Measurements from ENCODE around the gene TAS2R60.
"Not testable (repeated sequence)": the region's sequence is repeated elsewhere in the genome, so short reads cannot be mapped to it uniquely, and the experiment has no call there.

TAS2R60 gene, protein sequence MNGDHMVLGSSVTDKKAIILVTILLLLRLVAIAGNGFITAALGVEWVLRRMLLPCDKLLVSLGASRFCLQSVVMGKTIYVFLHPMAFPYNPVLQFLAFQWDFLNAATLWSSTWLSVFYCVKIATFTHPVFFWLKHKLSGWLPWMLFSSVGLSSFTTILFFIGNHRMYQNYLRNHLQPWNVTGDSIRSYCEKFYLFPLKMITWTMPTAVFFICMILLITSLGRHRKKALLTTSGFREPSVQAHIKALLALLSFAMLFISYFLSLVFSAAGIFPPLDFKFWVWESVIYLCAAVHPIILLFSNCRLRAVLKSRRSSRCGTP

DNA sequence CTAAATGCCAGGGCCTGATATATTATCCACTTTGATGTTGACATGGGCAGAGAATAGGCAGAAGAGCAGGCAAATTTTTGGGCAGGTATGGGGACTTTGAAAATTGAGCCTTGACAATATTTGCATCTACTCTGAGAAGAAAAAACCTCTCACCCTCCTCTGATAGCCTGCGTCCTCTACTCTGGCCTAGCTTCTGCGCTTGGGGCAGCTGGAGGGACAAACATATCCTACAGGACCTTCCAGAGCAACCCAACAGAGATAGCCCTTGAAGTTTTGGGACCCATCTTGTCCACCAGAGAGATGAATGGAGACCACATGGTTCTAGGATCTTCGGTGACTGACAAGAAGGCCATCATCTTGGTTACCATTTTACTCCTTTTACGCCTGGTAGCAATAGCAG is at the start of gene TAS2R60:
TSS of gene TAS2R60 (plus strand) at position 301 of the 400 bp plus-strand sequence. CDS start at position 301, 0 bp downstream.
- DNase-seq (ENCODE audit: extremely low read depth in 1 of 2, low read depth in 1 of 2) = no peak

DNA sequence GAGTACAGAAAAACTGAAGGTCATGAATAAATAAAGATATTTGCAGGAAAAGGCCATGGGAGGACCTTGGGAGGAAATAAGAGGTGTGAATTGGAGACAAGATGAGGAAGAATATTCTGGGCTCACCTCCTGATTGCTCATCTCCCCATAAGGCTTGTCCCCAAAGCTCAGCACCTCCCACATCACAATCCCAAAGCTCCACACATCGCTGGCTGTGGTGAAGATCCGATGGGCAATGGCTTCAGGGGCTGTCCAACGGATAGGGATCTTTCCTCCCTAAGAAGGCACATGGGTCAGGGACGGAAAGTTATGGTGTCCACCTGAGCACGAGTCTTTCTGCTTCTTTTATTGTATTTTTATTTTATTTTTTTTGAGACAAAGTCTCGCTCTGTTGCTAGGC is 49.2 kb upstream of the TAS2R60 start:
- no peak for DNase-seq (ENCODE audit: extremely low read depth in 1 of 2, low read depth in 1 of 2)

GRCh38 chr7:143394777-143395176 is 48.5 kb upstream of the TAS2R60 start:
- no peak for DNase-seq (ENCODE audit: extremely low read depth in 1 of 2, low read depth in 1 of 2)

GRCh38 chr7:143395187-143396149 is 47.8 kb upstream of the TAS2R60 start:
- DNase-seq (ENCODE audit: extremely low read depth in 1 of 2, low read depth in 1 of 2) = no peak

DNA sequence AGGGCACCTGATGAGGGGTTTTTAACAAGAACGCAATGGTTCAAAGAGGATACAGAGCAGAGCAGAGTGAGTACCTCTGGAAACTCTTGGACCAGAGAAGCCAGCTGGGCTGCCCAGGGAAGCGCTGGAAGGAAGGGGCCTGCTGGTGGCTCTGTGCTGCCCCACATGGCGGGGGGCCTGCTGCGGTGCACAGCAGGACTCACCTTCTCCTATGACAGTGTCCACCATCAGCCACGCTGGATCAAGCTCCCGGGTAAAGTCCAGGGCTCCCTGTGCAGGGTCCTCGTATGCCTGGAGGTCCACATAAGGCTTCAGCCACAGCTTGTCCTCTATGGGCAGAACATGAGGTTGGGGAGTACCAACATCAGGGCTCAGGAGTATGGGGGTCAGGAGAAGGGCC is 47.1 kb upstream of the TAS2R60 start:
- no peak for DNase-seq (ENCODE audit: extremely low read depth in 1 of 2, low read depth in 1 of 2)

- DNase-seq (ENCODE audit: extremely low read depth in 1 of 2, low read depth in 1 of 2) = no peak
Observed at GRCh38 chr7:143396625-143397556, 46.4 kb upstream of the TAS2R60 start.

DNA sequence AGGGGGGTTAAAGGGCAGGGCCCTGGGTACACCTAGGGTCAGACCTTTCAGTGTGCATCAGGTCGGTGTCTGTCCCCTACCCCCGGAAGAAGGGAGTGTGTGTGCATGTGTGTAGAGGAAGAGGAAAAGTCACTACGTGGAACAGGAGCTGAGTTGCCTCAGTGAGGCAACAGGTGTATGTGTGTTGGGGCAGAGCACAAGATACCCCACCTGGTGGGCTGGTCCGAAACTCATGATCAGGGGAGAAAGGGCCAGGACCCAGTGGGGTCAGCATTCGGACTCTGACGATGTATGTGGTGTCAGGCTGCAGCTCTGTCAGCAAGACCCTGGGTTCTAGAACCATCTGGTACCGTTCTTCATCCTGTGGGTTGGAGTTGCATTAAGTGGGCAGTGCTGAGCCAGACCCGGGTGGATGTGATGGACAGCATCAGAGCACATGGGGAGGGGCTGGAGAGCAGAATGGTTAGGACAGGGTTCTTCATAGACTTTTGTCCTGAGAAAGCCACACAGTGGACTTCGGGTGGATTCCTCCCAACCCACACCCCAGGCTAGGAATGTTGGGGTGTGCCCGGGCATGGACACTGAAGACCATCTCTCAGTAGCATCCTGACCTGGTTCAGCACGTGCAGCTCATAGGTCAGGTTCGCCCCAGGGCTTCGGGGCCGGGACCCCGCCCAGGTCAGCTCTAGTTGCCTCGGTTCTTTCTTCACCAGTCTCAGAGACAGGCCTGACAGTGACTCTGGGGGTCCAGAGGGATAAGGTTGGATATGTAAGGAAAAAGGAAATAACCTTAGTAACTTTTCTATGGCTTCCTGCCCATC is 45.3 kb upstream of the TAS2R60 start:
- DNase-seq (ENCODE audit: extremely low read depth in 1 of 2, low read depth in 1 of 2) = no peak

DNA sequence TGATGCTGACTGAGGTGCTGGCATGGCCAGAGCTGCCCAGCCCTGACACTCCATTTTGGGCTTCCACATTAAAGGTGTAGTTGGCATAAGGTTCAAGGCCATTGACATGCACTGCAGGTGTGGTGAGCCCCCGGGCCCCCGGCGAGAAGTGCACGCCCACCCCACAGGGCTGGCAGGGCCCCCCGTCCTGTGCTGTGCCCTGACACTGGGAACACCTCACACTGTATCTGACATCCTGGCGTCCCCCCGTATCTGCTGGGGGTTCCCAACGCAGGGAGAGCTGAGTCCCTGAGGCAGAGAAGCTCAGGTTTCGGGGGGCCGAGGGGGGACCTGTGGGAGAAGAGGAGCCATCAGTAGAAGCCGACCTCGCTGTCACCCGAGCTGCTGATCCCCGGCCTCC is 44.6 kb upstream of the TAS2R60 start:
- DNase-seq (ENCODE audit: extremely low read depth in 1 of 2, low read depth in 1 of 2) = no peak

GRCh38 chr7:143399151-143399550 is 44.1 kb upstream of the TAS2R60 start:
- no peak for DNase-seq (ENCODE audit: extremely low read depth in 1 of 2, low read depth in 1 of 2)

DNA sequence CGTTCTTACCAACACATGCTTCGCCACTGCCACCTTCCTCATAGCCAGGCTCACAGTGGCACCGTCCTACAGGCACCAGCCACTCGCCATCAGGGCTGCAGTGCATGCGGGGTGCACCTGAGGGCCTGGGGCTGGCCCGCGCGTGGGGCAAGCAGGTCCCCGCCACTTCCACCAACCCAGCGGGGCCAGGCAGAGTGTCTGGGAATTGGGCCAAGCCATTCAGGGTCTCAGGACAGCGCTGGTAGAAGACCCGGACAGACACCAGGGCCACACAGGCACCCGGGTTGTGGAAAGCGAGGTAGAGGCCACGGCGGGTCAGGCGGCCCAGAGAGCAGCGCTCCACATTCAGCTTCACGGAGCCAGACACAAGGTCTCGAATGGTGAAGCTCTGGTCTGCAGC is 43.6 kb upstream of the TAS2R60 start:
- DNase-seq (ENCODE audit: extremely low read depth in 1 of 2, low read depth in 1 of 2) = no peak

DNA sequence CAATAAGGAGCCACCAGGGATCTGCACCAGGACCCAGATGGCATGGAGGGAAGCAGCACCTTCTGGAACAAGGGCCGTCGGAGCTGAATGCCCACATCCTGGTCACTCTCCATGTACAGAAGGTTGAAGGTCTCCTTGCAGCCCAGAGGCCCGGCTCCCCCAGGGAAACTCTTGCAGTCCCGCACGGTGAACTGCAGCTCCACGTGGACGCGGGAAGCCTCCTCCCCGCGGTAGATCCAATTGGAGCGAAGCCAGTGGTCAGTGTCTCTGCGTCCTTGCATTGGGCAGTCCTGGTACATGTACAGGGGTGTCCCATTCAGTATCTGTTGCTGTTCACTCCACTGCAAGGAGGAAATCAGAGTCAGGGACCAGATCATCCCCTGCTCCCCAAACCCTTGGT is 42.0 kb upstream of the TAS2R60 start:
- DNase-seq (ENCODE audit: extremely low read depth in 1 of 2, low read depth in 1 of 2) = no peak

DNA sequence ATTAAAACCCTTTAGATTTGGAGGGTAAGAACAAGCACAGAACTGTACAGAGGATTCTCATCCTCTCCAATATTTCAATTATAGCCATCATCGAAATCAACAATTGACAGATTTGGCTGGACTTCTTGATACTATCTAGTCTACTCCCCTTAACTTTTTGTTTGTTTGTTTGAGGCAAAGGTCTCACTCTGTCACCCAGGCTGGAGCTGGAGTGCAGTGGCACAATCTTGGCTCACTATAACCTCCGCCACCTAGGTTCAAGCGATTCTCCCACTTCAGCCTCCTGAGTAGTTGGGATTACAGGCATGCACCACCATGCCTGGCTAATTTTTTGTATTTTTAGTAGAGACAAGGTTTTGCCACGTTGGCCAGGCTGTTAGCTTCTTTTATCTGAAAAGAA is 41.0 kb upstream of the TAS2R60 start:
- DNase-seq (ENCODE audit: extremely low read depth in 1 of 2, low read depth in 1 of 2) = not testable (repeated sequence)

DNA sequence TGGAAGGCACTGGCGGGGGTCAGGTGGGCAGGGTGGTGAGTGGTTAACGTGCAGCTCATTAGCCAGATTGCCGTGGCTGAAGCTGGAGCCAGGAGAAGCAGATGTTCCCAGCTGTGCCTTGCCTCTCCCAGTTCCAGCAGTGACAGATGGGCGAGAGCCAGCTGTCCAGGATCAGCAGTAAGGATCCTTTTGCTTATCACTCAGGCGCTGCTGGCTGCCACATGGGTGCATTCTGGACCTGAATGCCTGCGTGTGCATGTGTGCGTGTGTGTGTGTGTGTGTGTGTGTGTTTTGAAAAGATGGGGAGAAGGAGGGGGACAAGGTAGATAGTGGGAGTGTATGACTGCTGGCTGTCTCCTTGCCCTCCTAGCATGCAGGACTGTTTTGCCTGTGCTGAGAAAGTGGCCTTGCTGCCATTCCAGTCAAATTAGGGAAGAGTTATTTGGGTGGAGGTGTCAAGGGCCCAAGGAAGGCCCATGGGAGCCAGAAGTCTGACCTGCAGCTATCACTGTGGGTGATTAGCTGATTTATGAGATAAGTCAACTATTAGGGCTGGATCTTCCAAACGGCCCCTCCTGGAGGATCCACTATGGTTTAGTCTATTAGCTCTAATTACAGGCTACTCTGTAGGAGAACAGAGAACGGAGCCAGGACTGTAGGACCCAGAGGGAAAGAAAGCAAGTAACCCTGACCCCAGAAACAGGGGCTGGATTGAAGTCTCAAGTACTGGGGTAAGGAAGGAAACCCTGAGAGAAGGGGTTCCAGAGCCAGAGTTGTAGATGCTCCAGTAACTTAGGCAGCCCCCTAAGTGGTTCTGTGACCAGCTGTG is 37.9 kb upstream of the TAS2R60 start:
- DNase-seq (ENCODE audit: extremely low read depth in 1 of 2, low read depth in 1 of 2) = no peak

GRCh38 chr7:143406002-143406357 is 37.3 kb upstream of the TAS2R60 start:
- no peak for DNase-seq (ENCODE audit: extremely low read depth in 1 of 2, low read depth in 1 of 2)

DNA sequence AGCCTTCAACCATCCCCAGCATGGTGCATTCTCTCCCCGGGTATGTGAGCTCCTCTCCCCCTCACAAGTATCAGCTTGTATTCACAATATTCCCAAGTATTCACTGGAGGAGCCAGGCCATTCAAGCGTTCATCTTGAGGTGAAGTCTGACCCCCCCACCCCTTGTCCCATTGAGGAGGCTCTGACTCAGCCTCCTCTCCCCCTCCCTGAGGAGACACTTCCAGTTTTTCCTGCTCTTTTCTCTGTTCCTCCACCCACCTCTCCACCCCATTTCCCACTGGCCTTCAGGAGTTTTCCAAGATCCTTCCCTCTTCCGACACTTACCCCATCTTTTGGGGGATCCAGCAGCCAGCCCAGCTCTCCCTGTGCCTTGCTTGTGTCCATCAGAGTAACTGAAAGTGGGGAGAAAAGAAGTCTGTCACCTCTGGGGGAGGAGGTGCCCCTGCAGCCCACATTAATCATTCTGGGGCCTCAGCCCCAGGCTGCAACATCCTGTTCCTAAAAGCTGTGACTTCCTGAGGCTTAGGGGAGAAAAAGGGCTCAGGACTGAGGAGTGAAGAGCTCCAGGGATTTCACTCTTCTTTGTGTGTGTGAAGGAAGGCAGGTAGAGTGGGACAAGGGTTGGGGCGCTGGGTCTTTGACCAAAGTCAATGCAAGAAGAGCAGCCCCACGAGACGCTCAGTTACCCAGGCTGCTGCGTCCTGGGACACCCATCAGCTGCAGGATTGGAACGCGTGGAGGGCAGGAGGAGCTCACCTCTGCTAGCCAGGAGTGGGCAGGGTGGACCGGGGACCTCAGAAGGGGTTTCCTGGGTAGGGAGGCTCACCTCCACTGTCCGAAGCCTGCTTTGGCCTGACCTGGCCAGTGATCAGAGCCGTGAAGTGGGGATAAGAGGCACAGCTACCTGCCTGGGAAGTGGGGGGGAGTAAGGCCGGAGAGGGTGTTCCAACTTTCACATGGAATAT is 35.7 kb upstream of the TAS2R60 start:
- no peak for DNase-seq (ENCODE audit: extremely low read depth in 1 of 2, low read depth in 1 of 2)

DNA sequence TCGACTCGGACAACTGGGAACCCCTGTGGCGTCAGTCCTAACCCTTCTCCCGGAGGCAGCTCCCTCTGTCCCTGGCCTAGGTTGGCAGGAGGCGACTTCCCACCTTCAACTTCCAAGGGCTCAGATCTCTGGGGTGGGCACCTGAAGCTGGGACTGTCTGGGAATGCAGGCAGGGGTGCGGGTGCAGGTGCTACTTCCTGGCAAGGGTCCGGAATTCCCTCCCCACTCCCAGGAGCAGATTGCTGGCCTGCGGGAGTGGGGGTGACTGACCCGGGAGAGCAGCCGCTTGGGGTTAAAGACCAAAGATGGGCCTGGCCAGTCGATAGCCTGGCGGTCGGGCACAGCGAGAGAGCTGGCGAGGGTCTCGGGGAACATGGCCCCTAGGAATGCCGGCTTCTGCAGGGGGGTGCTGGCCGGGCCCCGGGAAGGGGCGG is 35.0 kb upstream of the TAS2R60 start:
- DNase-seq (ENCODE audit: extremely low read depth in 1 of 2, low read depth in 1 of 2) = no peak

DNA sequence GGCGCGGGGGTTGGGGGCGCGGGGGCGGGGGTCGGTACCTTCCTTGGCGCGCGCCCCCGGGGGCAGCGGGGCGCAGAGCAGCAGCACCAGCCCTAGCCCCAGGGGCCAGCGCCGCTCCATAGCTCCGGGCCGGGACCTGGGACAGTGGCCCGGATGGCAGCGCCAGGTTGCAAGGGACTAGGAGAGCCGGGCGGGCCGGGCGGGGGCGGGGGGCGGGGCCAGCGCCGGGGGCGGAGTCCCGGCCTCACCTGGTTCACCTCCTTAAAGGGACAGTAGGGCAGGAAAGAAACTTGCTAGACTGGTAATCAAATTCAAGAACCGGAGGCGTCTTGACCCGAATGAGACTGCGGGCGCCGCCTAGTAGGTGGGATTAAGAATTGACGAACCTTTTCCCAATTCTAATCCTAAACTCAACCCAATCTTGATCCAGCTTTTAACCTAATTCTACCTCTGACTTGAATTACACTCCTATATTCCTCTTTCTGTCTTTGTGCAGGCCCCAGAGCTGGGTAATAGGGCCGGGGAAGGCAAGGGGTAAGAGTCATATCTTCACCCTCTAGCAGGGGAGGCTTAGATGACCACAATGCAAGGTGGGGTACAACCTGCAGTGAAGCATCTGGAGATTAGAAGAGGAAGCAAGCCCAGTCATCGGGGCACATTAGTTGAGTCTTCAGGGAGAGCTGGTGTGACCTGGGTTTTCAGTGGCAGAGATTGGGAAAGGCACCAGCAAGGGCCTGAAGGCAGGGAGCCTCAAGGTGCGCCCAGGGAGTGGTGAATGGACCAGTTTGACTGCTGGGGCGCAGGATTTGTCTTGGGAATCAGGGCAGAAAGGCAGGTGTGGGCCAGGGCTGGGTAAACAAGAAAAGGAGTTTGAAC is 34.3 kb upstream of the TAS2R60 start, which contains the start of gene EPHA1:
TSS of gene EPHA1 (minus strand) at position 171 of the 876 bp plus-strand sequence. CDS start at position 120, 51 bp downstream.
- no peak for DNase-seq (ENCODE audit: extremely low read depth in 1 of 2, low read depth in 1 of 2)

Data from stimulated activated CD8-positive, alpha-beta memory T cell treated with anti-CD3 and anti-CD28 coated beads, Interleukin-7, amount 100 ng/mL, for 48 hours (primary cell).